Measurements from ENCODE around the gene HOXD9.

HOXD9 gene

DNA sequence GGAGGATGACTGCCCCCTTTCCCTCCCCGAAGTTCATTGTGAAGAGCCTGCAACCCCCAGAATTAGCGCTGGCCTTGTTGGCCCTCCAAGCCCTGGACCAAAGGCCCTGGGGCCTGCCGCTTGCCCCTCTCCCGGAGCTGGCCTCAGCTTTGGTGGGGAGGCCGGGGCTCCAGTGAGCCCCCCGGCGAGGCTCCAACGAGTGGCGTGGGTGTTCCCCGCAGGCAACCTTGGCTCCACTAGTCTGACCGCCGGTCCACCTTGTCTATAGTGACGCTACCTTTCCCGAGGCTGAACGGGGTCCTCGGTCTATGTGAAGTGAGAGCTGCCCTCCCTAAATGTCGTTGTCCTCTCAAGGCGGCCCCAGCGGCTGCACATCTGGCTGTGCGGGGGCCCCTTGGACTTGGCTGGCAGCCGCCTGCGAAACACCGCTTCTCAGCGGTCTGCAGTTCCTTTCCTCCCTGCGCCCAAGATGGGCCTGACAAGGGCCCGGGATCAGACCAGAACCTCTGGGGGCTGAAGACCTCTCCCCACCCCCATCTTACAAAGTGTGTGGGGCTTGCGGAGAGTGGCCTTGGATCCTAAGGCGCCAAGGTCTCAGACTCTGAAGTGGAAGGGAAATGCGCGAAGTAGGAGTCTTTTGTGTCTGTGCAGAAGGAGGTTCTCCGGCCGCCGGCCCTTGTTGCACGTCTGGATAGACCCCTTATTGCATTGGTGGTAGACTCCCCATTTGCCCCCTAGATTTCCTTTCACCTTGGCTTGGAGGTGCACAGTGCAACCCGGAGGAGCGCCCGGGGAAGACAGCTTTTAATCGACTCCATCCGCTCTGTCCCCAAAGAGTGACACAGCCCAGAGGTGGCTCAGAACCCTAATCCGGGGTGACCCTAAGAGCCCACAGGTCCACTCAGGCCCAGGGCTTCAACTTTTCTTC lies 9.9 kb upstream of the HOXD9 start:
- TF ChIP-seq SPI1 (IDR thresholded peaks at IDR 0.05; ENCODE audit: borderline replicate concordance, low read depth) (no peak), POLR2AphosphoS5 (IDR thresholded peaks at IDR 0.05; ENCODE audit: low read depth) (no peak), GABPA (IDR thresholded peaks at IDR 0.05; ENCODE audit: low read depth) (no peak)
- TF ChIP-seq, protein P1, sequence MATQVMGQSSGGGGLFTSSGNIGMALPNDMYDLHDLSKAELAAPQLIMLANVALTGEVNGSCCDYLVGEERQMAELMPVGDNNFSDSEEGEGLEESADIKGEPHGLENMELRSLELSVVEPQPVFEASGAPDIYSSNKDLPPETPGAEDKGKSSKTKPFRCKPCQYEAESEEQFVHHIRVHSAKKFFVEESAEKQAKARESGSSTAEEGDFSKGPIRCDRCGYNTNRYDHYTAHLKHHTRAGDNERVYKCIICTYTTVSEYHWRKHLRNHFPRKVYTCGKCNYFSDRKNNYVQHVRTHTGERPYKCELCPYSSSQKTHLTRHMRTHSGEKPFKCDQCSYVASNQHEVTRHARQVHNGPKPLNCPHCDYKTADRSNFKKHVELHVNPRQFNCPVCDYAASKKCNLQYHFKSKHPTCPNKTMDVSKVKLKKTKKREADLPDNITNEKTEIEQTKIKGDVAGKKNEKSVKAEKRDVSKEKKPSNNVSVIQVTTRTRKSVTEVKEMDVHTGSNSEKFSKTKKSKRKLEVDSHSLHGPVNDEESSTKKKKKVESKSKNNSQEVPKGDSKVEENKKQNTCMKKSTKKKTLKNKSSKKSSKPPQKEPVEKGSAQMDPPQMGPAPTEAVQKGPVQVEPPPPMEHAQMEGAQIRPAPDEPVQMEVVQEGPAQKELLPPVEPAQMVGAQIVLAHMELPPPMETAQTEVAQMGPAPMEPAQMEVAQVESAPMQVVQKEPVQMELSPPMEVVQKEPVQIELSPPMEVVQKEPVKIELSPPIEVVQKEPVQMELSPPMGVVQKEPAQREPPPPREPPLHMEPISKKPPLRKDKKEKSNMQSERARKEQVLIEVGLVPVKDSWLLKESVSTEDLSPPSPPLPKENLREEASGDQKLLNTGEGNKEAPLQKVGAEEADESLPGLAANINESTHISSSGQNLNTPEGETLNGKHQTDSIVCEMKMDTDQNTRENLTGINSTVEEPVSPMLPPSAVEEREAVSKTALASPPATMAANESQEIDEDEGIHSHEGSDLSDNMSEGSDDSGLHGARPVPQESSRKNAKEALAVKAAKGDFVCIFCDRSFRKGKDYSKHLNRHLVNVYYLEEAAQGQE (IDR thresholded peaks at IDR 0.05; ENCODE audit: insufficient replicate concordance, low read depth), result no peak
- TF ChIP-seq, protein P2, sequence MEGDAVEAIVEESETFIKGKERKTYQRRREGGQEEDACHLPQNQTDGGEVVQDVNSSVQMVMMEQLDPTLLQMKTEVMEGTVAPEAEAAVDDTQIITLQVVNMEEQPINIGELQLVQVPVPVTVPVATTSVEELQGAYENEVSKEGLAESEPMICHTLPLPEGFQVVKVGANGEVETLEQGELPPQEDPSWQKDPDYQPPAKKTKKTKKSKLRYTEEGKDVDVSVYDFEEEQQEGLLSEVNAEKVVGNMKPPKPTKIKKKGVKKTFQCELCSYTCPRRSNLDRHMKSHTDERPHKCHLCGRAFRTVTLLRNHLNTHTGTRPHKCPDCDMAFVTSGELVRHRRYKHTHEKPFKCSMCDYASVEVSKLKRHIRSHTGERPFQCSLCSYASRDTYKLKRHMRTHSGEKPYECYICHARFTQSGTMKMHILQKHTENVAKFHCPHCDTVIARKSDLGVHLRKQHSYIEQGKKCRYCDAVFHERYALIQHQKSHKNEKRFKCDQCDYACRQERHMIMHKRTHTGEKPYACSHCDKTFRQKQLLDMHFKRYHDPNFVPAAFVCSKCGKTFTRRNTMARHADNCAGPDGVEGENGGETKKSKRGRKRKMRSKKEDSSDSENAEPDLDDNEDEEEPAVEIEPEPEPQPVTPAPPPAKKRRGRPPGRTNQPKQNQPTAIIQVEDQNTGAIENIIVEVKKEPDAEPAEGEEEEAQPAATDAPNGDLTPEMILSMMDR (IDR thresholded peaks at IDR 0.05; ENCODE audit: insufficient read depth, low read length), result no peak
- Histone ChIP-seq H3K27me3 (ENCODE audit: insufficient read depth, poor library complexity, severe bottlenecking) (peaks cover 79% of the 10 kb centered on the region), H3K27ac (replicated peaks) (no peak overlapping the region), H3K4me3 (replicated peaks; ENCODE audit: insufficient read depth, low read length) (no peak overlapping the region)
- DNase-seq (ENCODE audit: low read depth in 1 of 2, low spot score in 1 of 2), result no peak

DNA sequence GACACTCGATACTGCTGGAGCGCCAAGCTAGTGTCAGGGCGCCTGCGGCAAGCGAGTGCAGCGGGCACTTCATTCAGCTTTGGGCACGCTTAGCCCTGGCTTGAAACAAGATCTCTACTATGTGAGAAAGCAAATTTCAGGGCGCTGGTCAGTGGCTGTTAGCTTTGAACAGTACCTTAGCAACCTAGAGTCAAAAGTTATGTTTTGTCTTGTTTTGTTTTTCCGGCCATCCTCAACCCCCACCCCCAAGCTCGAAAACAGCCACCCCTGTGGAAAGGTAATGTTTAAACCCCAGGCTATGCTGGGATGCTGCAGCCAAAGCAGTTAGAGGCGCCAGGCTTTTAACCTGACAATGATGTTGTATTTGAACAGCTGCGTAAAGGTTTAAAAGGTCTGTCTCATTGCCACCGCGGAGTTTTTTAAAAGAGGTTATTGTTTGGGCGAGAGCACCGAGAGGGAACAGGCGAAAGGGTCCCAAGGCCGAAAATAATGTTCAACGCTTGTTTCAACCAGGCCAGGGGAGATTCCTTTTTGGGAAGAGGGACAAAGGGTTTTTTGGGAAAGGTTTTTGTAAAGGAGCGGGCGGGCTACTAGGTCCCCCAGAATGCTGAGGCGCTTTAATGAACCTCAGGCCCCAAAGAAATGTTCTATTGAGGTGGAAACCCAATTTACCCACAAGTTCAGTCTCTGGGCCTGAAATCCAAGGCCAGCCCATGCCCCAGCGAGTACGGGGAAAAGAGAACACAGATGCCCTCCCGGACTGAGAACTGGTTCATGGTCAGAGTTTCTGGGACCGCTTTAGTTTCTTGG lies 8.2 kb upstream of the HOXD9 start:
- peaks cover 83% of the 10 kb centered on the region for H3K27me3 ChIP-seq (ENCODE audit: insufficient read depth, poor library complexity, severe bottlenecking)
- no peak for TF ChIP-seq GABPA (IDR thresholded peaks at IDR 0.05; ENCODE audit: low read depth)
- TF ChIP-seq, protein P2 (IDR thresholded peaks at IDR 0.05; ENCODE audit: insufficient read depth, low read length), result no peak
- TF ChIP-seq SPI1 (IDR thresholded peaks at IDR 0.05; ENCODE audit: borderline replicate concordance, low read depth), result no peak
- TF ChIP-seq, protein P1 (IDR thresholded peaks at IDR 0.05; ENCODE audit: insufficient replicate concordance, low read depth), result no peak
- TF ChIP-seq POLR2AphosphoS5 (IDR thresholded peaks at IDR 0.05; ENCODE audit: low read depth), result no peak
- H3K27ac ChIP-seq (replicated peaks), result no peak overlapping the region
- no peak for DNase-seq (ENCODE audit: low read depth in 1 of 2, low spot score in 1 of 2)
- no peak overlapping the region for H3K4me3 ChIP-seq (replicated peaks; ENCODE audit: insufficient read depth, low read length)

DNA sequence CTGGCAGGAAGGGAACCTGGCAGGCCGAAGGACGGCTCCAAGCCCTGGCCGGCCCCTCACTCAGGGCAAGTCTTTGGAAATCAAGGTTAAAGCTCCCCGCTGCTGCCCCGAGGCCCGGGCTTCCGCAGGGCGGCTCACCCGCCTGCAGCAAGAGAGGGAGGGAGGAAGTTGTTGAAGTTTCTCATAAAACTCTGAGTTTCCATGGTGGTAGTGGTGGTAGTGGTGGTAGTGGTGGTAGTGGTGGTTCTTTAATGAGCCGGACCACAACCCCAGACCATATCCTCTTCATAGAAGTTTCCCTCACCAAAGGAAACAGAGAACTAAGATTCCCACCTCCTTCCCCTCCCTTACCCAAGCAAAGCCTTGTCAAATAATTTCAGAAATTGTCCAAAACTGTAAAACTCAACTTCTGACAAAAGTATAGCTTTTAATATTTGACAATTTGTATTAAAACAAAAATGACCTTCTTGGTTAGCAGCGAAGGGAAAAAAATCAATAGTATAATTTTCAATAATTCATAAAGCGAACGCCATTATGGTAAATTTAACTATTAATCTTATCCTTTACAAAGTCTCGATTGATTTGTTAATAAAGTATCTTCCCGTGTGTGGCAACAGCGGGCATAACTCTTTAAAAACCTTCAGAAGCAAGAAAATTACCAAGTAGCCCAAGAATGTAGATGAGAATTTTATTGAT lies 7.4 kb upstream of the HOXD9 start:
- Histone ChIP-seq H3K4me3 (replicated peaks; ENCODE audit: insufficient read depth, low read length) (no peak overlapping the region), H3K27ac (replicated peaks) (no peak overlapping the region), H3K27me3 (ENCODE audit: insufficient read depth, poor library complexity, severe bottlenecking) (peaks cover 83% of the 10 kb centered on the region)
- DNase-seq (ENCODE audit: low read depth in 1 of 2, low spot score in 1 of 2), result no peak
- no peak for TF ChIP-seq GABPA (IDR thresholded peaks at IDR 0.05; ENCODE audit: low read depth)
- peak; percentile 22; the same call in 1 of the 2 replicates for TF ChIP-seq SPI1 (IDR thresholded peaks at IDR 0.05; ENCODE audit: borderline replicate concordance, low read depth)

Measured in HL-60 (cell line).